Measurements from ENCODE around the gene RTCB.
"Not testable (repeated sequence)": the region's sequence is repeated elsewhere in the genome, so short reads cannot be mapped to it uniquely, and the experiment has no call there.

The RTCB gene

DNA sequence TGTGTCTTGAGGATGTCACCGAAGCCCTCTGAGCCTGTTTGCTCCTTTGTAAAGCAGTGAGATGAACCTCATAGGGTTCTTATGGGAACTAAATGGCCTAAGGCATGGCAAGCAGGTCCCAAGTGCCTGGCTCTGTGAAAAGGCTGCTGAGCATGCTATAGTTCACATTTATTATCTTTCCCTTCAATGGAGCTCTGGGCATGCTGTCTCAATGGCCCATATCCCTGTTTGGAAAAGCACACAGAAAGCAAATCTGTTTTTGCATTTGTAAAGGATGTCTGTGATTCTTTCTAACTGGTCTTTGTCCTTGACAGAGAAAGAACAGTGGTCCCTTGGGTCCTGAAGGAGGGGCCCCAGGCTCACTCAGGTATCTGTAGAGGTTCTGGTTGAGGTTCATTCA, 26.4 kb downstream of the RTCB start:
- DNase-seq = no peak

DNA sequence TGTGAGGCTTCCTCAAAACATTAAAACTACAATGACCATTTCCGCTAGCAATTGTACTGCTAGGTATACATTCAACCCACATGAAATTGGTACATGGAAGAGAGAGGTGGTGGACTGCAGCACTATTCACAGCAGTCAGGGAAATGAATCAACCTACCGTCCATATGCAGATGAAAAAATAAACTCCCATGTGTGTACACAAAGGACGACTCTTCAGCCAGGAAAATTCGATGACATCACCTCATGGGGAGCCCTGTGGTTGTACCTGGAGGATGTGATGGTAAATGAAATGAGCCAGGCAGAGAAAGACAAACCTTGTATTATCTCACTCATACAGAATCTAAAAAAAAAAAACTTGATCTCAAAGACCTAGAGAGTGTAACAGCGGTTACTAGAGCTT, 31.1 kb downstream of the RTCB start:
- peak; percentile 71 for DNase-seq

DNA sequence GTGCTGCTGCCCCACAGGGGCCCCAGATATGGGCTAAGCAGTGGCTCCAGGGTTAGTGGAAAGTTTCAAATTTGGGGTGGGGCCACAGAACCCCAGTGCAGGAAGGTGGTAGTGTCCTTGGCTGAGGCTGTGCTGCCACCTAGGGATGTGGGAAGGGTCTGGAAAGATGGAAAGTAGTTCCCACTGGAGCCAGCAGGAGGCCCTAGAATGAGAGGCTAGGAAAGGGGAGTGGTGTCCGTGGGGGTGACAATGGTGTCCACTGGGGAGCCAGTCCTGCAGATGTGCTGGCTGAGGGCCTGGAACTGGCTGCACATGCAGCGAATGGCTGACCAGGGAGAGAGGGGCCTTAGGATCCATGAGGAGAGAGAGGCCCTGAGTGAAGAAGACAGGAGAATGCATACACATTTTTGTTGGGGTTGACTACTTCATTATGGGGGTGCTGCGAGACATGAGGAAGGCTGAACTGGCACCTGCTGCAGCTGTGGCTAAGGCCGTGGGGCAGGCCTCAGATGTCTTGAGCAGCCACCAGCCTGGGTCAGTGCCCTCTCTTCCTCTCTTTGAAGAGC, 33.3 kb downstream of the RTCB start:
- DNase-seq = peak; percentile 31

DNA sequence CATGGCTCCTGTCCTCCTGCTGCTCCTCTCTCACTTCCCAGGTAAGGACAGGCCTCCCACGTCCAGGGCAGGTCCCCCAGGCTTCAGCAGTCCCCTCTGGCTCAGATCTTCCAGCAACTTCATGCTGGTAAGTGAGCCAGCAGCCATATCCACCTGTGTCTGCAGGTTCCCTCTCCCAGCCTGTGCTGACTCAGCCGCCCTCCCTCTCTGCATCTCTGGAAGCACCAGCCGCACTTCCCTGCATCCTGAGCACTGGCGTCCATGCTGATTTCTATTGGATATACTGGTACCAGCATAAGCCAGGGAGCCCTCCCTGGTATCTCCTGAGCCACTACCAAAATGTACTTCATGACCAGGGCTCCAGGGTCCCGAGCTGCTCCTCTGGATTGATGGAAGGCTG, 35.4 kb downstream of the RTCB start:
- no peak for DNase-seq

DNA sequence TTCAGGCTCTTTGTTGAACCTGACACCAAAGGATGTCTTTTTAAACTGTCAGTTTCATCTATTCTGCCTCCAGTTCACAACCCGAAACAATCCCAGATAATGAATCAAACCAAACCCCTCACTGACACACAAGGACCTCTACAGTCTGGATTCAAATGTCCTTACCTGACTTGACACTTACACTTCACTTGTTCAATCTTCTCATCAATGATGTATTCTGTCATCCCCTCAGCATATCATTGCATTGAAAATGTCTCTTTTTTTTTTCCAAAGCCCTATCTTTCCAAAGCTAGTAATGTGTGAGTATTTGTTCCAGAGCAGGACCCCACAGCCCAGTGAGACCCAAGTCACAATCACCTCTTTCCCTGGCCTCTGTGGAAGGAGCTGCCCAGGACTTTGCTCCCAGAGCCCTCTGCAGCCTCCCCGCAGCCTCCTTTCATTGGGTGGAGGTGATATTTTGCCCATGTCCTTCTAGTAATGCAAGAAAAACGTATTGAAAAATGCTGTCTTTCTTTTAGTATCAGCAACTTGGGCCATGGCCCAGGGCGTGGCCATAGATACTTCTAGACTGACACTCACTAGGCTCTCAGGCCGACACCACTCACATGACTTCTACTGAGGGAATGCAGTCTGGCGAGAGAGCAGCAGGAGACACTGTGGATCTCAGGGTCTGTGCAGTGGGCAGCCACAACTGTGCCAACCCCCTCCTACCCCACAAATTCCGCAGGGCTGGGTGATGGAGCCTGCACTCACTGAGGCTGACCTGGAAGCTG, 36.2 kb downstream of the RTCB start:
- DNase-seq = no peak

DNA sequence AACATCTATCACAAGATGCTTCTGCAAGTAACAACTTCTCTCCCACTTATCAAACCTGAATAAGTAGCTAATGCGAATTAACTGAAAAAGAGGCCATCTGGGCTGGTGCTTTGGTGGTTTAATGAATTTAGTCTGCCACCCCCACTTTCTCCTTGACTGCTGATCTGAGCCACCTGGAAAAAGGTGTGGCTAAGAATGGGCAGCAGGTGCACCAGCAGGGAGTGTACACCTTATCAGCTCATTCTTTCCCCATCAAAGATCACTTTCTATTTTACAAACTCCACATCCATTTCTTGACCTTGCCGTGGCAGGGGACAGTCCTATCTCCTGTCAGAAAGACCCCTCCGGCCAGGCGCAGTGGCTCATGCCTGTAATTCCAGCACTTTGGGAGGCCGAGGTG, 47.8 kb downstream of the RTCB start:
- no peak for DNase-seq

DNA sequence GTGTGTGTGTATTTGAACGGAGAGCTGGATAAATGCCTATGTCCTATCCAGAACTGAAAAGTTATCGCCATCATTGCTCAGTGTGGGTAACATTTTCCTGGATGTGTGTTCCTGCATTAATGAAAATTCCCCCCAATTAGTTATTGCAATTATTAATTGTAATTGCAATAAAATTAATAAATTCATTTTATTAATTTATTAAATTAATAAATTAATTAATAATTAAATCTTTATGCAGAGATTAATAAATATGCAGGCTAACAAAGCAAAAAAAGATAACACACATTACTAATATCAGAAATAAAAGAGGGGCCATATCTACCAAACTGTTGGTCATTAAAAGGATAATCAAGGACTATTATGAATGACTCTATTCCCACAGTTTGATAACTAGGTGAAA, 50.8 kb downstream of the RTCB start:
- no peak for DNase-seq

DNA sequence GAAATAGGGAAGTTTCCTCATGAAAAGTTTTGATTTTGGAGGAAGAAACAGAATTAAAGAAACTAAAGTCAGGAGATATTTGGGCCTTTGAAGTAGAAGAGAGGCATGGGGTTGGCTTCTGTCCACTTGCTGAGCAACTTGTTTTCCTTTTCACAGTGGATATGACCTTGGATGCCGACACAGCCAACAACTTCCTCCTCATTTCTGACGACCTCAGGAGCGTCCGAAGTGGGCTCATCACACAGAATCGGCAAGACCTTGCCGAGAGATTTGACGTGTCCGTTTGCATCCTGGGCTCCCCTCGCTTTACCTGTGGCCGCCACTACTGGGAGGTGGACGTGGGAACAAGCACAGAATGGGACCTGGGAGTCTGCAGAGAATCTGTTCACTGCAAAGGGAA, 52.0 kb downstream of the RTCB start:
- not testable (repeated sequence) for DNase-seq

DNA sequence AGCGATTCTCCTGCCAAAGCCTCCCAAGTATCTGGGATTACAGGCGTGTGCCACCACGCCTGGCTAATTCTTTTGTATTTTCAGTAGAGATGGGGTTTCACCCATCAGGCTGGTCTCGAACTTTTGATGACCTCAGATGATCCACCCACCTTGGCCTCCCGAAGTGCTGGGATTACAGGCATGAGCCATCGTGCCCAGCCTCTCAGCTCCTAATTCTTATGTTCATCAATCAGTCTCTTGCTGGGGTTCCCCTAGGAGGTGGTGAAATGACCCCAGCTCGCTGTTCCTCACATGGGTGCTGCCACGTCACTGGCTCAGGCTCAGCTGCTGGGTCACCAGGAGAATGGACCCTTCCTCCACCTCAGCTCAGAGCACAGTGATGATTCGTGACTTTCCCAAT, 54.5 kb downstream of the RTCB start, which contains the start of gene RFPL3:
TSS of gene RFPL3 (plus strand) at position 301 of the 400 bp plus-strand sequence. CDS start 205 bp downstream, outside the sequence.
- not testable (repeated sequence) for DNase-seq

DNA sequence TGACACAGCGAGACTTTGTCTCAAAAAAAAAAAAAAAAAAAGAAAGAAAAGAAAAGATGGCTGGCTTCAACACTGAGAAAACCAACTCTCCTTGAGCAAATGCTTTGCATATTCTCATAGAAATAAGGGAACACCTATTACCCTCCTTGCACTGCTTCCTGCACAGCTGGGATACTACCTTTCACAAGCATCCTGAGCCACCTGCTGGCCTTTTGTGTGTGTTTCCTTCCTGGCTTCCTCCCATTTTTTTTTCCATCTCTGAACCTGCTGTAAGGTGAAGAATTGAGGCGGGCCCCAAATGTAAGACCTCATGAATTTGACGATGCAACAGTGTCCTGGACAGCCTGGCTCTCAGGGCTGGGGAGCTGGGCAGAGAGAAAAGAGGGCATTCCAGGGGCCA, 56.3 kb downstream of the RTCB start:
- peak; percentile 65 for DNase-seq

DNA sequence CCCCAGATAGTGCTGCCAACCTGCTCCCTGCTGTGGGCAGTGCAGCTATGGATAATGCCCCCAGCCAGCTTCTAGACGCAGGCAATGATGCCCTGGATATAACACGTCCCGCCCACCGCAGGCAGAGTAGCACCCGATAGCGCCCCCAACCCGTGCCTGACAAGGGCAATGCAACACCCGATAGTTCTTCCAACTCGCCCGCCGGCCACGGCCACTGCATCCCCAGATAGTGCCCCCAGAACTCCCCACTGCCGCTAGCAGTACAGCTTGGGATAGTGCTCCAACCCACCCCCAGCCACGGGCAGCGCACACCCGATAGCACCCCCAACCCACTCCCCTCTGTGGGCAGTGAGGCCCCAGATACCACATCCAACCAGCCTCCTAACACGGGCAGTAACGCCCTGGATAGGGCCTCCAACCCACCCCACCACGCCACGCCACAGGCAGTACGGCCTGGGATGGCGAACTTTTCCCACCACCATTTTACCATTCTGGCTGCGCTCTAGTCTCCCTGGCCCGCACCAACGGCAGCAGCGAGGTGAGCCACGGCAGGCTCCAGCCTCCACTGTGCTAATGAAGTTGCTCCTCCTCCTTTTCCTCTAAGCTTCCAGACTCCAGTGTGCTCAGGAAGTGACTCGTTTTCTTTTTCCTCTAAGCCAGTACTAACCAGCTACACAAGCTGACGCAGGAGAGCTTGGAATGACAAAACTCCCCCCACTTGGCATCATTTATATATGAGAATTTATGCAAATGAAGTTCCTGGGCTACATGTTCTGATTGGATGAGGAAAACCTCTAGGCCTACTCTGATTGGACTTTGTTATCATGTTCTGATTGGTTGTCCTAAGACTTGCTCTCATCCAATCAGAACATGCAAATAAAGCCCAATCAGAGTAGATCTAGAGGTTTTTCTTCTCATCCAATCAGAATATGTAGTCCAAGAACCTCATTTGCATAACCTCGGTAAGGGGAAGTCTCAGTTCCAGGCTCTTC, 57.4 kb downstream of the RTCB start:
- peak; percentile 16 for DNase-seq

DNA sequence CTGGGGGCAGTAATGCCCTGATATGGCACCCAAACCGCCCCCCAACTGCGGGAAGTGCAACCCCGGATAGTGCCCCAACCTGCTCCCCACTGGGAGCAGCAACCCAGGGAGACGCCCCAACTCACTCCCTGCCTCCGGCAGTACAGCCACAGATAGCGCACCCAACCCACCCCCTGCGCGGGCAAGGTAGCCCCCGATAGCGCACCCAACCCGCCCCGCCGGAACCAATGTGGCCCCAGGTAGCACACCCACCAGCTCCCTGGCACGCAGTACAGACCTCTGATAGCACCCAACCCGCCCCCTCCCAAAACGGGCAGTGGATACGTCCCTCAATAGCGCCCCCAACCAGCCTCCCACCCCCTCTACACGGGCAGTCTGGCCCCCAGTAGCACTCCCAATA, 58.2 kb downstream of the RTCB start:
- no peak for DNase-seq

DNA sequence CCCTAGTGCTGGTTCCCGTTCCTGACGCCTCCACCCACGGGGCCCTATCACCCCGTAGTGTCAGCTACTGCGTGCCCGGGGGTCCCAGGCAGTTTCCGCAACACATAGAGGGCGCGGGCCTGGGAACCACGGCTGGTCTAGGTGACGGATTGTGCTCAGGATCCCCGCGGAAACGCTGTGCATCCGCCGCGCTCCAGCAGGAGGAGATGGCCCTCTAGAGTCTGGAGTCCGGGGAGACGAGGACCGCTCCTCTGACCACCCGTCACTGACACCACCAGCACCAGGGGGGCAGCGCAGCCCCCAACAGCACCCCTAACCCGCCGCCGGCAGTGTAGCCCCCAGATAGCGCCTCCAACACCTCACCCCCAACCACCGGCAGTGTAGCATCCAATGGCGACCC, 58.8 kb downstream of the RTCB start:
- no peak for DNase-seq

DNA sequence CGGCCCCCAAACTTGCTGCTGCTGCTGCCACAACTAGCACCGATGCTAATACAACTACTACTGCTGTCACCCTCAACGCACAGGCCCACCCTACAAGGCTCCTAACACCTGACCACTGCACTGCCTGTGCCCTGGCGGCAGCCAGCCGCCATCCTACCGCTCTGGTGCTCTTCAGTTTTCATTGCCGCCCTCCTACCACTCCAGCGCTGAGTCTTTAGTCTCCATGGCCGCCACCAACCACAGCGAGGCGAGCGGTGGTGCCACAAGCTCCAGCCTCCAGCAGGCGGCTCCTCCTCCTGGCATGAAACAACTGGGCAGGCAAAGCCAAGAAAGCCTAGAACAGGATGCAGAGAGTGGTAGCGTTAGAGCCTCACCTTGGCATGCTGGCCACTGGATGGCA, 59.4 kb downstream of the RTCB start:
- no peak for DNase-seq

DNA sequence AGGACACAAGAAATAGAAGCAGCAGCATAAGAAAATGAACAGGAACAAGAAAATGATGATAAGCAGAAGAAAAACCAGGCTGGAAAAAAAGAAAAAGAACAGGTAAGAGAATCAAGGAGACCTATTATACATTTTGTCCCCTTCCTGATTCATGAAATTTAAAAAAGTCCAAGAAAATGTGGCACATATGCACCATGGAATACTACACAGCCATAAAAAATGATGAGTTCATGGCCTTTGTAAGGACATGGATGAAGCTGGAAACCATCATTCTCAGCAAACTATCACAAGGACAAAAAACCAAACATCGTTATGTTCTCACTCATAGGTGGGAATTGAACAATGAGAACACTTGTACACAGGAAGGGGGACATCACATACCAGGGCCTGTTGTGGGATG, 60.2 kb downstream of the RTCB start:
- DNase-seq = not testable (repeated sequence)

DNA sequence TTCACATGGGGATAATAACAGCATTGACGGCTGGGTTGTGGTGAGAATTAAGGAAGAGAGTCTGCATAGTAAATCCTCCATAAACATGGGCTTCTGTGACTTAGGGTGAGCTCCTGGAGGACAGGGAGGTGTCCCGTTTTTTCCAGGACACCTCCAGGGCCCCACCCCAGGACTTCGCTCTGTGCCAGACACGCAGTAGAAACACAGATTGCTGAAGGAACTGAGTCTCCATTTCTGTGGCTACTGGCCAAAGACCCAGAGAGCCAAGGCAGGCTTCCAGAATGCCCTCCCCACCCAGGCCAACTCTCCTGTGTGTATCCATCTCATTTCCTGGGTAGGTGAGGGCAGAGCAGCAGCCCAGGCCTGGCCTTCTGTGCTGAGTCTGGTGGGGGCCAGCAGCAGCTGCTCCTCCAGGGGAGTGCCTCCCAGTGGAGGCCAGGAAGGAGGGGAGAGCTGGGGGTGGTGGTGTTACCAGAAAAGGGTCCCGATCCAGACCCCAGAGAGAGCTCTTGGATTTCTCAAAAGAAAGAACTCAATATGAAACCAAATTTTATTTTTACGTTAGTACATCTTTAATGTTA, 63.9 kb downstream of the RTCB start:
- no peak for DNase-seq

DNA sequence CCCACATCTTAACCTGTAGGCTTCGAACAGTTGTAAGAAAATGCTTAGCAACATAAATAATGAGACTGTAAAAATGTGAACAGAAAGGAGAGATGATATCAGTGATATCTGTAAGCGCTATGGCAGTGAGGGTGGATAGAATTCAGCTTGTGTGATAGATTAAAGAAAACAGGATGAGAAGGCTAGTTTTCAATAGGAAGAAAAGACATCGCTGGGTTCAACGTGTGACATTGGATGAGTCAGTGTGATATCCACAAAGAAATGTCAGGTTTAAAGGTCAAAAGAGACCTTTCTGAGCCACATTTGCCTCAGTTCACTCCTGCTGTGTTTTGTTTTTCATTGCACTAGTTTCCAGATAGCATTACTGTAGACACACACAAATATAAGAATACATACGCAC, 68.1 kb downstream of the RTCB start:
- DNase-seq = no peak

DNA sequence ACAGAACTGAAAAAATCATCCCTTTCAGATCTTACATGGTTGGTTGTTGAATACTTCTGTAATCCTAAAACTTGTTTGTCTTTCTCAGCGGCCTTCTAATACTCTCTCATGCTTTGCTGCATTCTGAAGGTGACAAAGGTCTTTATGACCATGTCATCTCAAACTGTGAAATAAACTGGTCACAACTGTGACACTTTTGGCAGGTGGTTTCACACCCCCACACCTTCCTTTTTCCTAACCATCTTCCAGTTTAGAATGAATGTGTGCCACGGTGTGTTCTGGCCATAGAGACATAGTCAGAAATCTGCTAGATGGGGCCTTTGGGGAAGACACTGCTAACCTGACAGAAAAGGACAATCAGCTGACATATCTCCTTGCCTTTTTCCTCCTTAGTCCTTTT, 69.1 kb downstream of the RTCB start:
- DNase-seq = no peak

DNA sequence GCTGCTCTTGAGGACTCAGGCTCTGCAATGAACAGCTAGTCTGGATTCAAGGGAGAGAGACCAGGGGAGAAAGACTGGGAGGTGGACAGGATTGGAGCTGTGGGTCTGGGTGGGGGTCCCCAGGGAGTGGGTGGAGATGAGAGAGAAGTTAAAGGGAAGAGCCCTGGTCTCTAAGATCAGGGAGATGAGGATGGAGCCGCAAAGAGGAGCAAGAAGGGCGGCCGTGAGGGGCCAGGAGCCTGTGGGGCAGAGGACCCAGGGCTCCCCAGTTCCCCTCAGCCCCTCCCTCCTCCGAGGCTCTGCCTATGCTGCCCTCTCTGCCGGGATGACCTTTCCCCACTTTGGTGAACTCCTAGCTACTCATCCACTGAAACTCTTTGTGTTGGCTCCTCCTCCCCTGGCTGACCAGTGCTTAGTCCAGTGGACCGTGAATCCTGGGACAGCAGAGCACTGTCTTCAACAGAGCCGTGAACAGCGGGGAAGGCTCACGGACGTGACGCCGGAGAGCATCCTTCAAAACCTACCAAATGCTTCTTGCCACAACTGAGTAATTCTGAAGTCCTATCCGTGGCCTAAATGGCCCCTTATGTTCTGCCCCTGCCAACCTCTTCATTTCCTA, 70.8 kb downstream of the RTCB start:
- DNase-seq = no peak

DNA sequence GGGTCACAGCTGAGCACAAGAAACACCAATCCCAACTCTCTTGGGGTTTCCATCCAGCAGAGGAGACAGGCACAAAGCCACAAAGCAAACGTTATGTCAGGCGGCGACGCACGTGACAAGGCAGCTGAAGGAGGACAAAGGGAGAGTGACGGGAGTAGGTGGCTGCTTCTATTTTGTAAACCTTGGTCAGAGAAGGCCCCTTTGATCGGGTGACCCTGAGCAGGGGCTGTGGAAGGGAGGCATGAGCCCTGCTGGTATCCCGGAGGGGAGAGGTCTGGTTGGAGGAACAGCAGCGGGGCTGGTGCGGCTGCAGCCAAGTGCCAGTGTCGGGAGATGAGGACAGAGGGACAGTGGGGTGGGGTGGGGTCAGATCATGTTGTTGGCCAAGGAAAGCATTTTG, 71.6 kb downstream of the RTCB start:
- peak; percentile 24 for DNase-seq

DNA sequence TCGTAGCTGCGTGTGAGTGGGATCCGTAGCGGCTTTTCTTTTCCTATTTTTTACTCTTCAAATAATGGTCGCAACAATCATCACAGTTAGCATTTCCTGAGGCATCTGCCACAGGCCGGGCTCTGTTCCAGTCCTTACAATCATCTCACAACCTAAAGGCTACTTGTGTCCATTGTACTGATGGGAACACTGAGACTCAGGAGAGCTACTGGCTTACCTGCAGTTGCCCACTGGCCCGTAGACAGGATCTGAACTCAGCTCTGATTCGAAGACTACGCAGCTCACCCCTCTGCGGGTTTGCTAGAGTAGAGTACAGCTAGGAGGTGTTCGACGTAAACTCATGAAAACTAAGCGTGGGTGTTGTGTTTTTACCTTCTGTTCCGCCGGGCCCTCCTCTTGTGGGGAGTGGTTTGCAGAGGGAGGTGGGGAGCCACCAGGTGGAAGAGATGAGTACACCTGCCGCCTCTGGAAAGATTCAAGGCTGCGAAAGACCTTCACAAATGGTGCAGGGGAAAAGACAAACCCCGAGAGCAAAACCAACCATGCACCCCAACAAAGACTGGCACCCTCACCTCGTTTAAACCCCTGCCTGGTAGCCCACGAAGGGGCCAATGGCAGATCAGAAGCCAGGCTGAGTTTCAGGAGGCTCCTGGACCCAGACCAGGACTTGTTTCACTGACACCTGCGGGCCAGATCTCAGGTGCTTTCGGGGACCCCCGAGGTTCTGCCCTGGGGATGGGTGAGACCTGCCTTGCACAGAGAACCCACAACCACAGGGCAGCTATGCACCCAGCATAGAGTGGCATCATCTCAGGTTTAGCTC, 72.6 kb downstream of the RTCB start:
- DNase-seq = no peak

DNA sequence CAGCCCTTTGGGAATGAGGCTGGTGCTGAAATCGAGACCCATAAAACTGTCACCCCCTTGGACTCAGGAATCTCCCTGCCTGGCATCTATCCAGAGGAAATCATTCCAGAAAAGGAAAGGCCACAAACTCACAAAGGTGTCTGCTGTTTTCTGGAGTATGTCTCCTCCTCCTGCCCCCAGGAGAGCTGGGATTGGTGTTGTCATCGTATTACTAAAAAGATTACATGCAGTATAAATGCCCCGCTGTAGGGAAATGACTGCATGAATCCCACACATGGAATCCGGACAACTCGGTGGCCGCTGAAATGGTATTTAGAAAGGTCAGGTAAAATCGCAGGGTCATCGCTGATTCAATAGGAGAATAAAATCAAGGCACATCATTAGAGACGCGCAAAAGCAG, 73.3 kb downstream of the RTCB start:
- DNase-seq = no peak
